Eye (tissue), 1 donor: ENCODE data around the gene PRPF40B.
"Not testable (repeated sequence)": the region's sequence is repeated elsewhere in the genome, so short reads cannot be mapped to it uniquely, and the experiment has no call there.

Experiments
- DNase-seq: peaks from one replicate; pipeline ENCODE4 v3.0.0-alpha.2; 2015

The PRPF40B gene

DNA sequence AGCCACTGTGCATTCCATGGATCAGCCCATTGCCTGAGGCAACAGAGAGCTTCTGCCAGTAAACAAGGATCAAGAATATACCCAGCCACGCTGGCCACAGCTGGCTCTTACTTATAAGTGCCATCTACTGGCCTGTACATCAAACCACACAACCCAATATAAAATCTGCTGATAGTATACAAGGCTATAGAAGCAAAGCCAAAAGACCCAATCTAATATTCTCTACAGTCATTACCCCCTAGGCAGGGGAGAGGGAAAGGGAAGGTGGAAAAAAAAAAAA, 13.5 kb upstream of the PRPF40B start:
- DNase-seq: no peak

DNA sequence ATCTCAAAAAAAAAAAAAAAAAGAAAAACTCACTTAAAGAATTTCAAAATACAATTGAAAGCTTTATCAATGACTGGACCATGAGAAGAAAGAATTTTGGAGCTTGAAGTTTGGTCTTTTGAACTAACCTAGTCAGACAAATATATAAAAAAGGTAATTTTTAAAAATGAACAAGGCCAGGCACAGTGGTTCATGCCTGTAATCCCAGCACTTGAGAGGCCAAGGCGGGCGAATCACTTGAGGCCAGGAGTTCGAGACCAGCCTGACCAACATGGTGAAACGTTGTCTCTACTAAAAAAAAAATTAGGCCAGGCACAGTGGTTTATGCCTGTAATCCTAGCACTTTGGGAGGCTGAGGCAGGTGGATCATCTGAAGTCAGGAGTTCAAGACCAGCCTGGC, 12.6 kb upstream of the PRPF40B start:
- DNase-seq: not testable (repeated sequence)

DNA sequence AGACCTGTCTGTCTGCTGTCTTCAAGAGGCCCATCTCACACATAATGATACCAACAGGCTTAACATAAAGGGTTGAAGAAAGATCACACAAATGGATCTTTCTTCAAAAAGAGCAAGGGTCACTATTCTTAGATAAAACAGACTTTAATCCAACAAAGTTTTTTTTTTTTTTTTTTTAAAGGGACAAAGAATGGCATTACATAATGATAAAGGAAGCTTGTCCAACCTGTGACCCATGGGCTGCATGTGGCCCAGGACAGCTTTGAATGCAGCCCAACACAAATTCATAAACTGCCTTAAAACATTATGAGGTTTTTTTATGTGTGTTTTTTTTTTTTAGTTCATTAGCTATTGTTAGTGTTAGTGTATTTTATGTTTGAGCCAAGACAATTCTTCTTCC, 11.2 kb upstream of the PRPF40B start:
- DNase-seq: no peak

DNA sequence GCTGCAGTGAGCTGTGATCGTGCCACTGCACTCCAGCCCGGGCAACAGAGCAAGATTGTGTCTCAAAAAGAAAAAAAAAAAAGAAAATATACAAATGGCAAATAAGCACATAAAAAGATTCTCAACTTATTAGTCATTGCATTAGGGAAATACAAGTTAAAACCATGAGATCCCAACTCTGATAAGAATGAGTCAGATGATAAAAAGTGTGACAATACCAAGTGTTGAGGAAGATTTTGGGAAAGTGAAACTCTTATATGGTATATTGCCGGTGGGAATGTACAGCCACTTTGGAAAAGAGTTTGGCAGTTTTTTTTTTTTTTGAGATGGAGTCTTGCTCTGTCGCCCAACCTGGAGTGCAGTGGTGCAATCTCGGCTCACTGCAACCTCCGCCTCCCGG, 7.6 kb upstream of the PRPF40B start:
- DNase-seq: no peak

DNA sequence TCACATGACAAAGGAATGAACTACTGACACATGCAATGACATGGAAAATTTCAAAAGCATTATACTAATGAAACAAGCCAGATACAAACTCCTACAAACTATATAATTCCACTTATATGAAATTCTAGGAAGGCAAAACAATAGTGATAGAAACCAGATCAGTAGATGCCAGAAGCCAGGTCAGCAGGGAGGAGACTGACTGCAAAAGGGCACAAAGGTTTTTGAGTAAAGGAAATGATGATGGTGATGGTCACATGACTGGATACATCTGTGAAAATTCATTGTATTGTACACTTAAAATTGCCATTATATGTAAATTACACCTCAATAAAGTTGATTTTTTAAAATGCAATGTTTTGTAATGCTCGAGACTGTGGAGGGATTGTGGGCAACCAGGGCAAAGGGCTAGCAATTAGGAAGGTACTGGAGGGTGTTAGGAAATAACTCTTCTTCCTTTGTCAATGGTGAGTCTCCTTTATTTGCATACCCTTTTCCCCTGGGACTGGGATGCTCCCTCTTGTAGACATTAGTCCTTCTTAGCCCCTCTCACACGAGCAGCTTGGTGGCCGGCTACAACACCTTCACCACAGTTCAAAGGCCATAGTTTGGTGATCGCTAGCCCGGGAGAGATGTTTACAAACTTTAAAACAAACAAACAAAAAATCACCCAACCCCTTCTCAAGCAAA, 6.7 kb upstream of the PRPF40B start:
- no peak for DNase-seq

DNA sequence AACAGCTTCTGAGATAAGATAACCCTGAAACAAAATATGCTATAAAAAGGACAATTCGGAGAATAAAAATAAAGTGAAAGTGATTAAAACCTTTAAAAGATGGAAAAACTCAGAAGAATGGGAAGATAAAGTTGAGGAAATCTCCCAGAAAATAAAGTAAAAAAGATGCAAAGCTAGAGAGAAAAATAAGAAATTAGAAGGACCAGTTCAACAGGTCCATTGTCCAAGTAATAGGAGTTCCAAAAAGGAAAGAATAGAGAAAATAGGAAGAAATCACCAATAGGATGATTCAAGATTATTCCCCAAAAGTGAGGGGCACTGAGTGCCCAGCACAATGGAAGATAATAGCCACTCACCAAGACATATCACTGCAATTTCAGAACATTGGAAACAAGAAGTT, 4.8 kb upstream of the PRPF40B start:
- DNase-seq: no peak

DNA sequence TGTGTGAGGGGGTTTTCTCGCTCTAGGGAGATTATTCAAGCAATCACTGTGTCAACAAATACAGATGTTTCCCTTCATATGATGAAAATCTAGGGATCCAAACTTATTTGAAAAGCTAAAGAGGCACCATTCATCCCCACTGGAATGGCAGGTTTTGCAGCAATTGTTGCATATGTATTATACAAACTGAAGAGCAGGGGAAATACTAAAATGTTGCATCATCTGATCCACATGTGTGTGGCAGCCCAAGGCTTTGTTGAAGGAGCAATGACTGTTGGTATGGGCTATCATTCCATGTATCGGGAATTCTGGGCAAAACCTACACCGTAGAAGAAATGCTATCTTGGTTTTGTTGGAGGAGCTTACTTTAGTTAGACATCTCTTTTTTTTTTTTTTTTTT, 4.1 kb upstream of the PRPF40B start:
- DNase-seq: no peak

DNA sequence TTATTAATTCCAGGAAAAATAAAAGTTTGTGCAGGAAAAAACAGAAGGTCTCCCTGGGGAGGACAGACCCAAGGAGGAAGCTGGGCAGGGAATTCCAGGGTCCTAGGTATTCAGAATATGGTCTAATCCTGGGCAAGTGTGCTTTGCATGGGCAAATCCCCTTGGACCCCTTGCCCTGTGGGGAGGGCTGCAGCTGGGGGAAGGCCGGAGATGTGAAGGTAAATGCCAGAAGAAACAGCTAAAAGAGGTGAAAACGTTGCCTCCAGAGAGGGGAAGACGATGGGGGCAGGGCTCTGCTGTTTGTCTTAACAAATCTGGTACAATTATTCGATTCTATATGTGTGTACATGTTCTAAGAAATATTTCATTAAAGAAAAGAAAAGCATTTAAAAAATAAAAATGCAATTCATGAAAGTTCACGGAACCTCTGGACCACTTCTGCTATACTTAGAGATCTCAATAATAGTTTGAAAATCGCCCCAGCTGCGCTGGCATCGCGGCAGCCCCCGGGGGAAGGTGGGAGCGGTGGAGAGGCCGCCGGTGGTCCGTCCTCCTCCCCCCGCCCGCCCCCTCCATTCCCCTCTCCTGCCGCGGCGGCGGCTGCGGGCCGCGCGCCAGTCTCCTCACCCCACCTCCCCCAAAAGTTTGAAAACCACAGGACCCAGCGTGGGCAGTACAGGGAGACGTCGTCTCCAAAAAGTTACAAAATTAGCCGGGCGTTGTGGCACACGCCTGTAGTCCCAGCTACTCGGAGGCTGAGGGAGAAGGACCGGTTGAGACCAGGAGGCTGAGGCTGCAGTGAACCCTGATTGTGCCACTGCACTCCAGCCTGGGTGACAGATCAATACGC, 1.5 kb upstream of the PRPF40B start:
- DNase-seq: peak; percentile 66

DNA sequence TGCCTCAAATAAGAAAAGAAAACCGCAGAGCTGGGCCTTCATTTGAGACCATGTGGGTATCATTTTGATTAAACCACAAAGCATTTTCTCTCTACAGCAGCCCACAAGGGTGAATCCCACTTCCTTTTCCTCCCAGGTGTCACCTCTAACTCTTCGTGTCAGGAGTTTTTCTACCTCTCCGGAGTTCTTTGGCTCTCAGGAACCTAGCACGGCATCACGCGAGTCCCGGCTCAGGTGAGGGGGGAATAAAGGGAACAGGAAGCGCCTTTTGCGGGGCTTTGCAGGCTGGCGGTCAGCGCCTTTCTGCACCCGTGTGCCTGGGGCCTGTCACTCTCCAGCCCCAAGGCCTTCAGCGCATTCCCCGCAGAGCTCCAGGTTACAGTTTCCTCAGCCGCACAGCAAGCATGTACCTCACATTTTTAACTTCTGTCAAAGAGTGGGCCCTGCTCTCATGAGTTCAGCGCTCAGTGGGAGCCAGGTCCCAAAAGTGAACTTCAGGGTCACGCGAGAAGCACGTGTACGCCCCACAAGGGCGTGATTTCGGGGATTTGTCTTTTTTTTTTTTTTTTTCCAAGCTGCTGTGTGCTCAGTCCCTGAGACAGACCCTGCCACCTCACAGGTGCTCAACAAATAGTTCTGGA, 740 bp upstream of the PRPF40B start:
- no peak for DNase-seq

DNA sequence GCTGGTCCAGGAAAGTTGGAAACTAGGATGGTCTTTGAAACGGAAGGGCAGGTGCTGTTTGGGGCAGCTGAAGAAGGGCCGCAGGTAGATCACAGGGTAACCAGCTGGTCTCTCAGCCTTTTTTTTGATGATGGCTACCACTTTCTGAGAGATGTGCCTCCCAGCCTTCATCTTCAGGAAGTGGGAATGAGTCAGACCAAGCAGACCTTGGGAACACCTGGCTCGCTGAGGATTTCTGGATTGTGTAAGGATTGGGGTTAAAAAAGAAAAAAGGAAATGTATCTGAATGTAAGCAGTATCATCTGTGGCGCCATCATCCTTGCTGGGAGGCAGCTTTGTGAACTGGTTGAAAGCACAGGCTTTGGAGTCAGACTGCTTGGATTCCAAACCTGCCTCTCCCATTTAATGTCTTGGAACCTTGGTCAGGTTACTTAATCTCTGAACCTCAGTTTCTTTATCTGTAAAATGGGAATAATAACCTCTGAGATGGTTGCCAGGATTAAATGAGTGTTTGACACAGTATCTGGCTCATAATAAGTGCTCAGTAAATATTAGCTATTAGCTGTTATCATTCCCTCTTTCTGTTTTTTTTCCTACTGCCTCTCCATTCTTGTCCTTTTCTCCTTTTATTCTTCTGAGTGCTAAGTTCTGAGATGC, 1.7 kb downstream of the PRPF40B start:
- no peak for DNase-seq

DNA sequence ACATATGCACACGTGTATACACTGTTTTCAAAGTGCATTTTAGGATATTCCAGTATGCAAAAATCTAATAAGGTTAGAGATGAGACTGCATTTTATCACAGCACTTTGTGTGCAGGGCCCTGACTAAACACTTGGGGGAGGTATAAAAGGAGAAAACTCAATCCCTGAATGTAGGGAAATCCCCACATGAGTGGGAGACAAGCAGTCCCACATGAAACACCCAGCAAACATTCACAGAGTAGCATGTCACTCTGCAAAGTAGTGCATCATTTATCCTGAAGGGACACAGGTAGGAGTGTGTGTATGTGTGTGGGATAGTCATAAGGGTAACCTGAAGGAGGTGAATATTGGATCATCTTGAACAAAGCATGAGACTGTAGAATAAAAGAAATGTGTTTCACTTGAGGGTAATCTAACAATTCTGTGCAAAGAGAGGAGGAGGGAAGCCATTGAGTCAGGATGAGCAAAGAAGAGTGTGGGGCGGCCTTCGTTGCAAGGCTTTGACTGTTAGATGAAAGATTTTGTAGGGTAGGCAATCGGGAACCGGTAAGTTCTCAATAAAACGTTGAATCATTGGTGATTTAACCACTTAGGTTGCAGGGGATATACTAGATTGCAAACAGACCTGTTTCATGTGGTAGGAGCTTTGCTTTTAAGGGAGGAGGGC, 2.9 kb downstream of the PRPF40B start:
- no peak for DNase-seq

DNA sequence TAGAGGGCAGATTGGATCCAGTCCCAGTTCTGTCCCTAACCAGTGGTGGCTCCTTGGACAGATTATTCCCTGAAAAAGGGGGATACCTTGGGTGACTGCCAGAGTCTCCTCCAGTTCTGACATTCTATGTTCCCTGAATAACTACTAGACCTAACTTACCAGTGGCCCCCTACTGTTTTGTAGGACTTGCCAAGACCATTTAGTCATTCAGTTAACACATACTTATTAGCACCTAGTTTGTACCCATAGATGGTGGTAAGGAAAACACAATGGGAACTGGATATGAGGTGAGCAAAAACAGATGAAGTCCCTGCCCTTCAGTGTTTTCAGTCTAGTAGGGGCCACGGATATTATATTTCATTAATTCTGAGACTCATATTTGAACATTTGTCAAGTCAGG, 3.5 kb downstream of the PRPF40B start:
- DNase-seq: no peak

DNA sequence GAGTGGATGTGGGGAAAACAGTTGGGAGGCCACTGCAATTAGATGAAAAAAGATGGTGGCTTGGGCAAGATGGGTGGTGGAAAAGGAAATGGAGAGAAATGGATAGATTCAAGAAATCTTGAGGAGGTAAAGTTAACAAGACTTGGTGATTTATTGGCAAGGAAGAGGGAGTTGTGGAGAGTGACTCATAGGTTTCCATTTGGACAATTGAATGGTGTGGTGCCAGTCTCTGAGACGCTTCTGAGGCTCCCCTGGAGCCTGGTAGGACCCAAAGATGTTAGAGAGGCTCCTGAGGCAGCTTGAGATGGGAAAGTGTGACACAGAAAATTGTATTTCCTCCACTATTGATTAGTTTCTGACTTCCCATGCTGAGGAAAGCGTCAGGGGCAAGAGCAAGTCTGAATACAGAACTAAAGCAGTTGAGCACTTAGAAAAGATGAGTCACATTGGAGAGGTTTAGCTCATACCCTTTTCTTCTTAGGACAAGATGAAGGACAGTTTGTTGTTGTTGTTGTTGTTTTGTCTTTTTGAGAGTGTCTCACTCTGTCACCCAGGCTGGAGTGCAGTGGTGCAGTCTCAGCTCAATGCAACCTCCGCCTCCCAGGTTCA, 4.5 kb downstream of the PRPF40B start:
- no peak for DNase-seq

DNA sequence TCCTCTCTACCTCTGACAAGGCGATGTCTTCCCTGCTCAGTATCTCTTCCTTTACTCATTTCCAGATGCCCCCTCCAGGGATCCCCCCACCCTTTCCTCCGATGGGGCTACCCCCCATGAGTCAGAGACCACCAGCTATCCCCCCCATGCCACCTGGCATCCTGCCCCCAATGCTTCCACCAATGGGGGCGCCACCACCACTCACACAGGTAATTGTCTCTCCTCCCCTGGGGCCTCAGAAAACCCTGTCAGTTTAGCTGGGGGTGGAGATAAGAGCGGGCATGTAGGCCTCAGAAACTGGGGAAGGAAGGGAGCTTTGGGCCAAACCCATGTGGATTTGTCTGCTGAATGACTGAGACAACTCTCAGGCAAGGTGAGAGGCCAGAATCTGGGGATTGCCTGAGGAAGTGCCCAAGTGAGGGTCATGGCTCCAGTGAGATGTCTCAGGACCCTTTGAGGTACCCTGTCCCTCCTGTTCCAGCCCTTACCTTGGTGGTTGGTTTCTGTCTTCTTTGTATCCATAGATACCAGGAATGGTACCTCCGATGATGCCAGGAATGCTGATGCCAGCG, 8.1 kb downstream of the PRPF40B start:
- no peak for DNase-seq

DNA sequence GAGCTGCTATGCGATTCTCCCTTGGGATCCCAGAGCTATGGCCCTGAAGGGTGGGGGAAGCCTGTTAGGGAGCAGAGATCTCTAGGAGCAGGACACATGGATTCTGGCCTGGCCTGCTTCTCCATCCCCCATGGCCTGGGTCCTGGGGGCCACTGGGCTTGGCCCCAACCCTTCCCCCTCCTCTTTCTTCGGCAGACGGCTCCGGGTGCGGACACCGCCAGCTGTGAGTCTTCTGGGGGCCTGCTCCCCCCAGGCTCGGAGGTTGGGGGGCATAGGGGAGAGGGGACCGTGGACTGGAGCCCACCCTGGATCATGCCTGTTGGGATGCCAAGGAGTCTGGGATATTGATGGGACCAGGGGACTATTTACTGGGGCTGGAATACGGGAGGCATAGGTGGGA, 9.0 kb downstream of the PRPF40B start:
- DNase-seq: no peak

DNA sequence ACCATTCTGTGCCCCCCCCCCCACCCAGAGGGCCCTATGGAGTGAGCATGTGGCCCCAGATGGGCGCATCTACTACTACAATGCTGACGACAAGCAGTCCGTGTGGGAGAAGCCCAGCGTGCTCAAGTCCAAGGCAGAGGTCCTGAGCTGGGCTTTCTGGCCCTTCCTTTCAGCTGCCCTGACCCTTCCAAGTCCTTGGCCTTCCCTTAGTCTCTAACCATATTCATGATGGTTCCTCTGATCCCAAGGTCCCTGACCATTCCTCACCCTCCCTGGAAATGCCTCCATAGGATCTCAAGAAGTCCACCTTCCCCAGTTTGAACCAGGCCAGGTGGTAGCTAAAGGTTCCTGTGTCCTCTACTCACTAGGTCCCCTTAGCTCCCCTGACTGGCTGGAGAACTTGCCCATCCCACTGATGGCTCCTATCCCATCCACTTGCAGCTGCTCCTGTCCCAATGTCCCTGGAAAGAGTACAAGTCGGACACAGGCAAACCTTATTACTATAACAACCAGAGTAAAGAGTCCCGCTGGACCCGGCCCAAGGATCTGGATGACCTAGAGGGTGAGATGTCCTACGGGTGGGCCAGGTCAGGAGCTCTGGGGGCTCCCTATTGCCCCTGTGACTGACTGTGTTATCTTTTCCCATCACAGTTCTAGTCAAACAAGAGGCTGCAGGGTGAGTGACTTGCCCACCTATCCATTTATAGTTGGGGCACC, 9.8 kb downstream of the PRPF40B start:
- no peak for DNase-seq

DNA sequence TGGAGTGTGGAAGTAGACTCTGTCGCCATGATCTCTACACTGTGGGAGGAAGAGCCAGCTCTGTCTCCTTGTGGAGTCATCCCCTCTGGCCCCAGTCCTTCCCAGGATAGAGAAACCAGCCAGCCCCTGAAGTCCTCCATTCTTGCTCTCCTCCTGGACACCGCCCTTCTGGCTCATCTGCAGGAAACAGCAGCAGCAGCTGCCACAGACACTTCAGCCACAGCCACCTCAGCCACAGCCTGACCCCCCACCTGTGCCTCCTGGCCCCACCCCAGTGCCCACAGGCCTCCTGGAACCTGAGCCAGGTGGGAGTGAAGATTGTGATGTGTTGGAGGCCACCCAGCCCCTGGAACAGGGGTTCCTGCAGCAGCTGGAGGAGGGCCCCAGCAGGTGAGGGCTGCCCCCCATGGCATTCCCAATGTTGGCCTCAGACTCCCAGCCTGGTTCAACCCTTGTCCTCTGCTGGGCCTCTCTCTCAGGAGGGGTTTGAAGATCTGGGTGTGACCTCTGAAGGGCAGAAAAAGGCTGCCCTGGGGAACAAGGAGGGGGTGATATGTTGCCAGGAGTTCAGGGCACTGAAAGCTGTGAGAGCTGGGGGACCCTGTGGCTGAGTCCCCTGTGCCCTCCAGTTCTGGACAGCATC, 10.5 kb downstream of the PRPF40B start:
- DNase-seq: no peak

DNA sequence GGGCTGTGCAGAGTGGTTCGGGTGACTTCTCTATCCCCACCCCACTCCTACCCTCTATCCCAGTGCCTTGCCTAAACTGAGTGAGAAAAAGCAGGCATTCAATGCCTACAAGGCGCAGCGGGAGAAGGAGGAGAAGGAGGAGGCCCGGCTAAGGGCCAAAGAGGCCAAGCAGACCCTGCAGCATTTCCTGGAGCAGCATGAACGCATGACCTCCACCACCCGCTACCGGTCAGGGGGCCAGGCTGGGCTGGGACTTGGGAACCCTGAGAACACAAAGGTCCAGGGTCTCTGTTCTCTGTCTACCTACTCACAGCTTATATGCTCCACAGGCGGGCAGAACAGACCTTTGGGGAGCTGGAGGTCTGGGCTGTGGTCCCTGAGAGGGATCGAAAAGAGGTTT, 11.7 kb downstream of the PRPF40B start:
- DNase-seq: no peak

DNA sequence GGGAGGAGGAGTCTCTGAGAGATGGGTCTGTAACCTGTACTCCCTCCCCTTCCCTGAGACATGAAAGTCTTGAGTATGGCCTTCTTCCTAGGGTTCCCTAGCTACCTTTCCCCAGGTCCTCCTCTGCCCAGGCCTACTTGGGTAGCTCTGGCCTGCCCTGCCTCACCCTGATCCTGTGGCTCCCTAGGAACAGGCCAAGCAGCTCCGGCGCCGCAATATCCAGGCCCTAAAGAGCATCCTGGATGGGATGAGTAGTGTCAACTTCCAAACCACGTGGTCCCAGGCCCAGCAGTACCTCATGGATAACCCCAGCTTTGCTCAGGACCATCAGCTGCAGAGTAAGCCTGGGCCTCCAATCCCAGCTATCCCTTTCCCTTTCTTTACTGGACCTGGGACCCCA, 12.3 kb downstream of the PRPF40B start:
- no peak for DNase-seq

DNA sequence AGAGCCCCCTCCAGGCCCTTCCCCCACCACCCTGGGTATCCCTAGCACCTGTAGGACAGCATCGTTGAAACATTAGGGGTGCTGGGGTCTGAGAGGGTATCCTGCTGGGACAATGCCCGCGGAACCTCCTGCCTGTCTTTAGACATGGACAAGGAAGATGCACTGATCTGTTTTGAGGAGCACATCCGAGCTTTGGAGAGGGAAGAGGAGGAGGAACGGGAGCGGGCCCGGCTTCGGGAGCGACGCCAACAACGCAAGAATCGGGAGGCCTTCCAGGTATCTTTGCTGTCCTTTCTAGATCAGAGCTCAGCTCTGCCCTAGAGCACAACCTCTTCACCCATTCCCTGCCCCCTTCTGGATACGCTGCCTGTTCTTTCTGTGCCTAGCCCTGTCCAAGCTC, 13.2 kb downstream of the PRPF40B start:
- no peak for DNase-seq
